ENCODE results near the gene ZMYND8.

The ZMYND8 gene

GRCh38 chr20:47328129-47328528 is 28.4 kb downstream of the ZMYND8 start:
- no peaks in the 10 kb centered on the region for H3F3A ChIP-seq (ENCODE audit: insufficient read depth, low read length)
- H4K20me1 ChIP-seq (ENCODE audit: insufficient read depth, low read length), result peaks cover 27% of the 10 kb centered on the region; the same call in 1 of the 2 replicates
- H2AFZ ChIP-seq (ENCODE audit: low read length), result no peak overlapping the region
- no peak overlapping the region for H3K9ac ChIP-seq (ENCODE audit: low read length)
- no peak overlapping the region for H3K4me3 ChIP-seq (ENCODE audit: low read length)
- DNase-seq, result no peak
- H3K27ac ChIP-seq (ENCODE audit: low read length), result no peak overlapping the region
- H3K36me3 ChIP-seq (replicated peaks; ENCODE audit: insufficient read depth, low read length), result peaks cover 8% of the 10 kb centered on the region; the same call in 1 of the 2 replicates
- TF ChIP-seq, protein P1, sequence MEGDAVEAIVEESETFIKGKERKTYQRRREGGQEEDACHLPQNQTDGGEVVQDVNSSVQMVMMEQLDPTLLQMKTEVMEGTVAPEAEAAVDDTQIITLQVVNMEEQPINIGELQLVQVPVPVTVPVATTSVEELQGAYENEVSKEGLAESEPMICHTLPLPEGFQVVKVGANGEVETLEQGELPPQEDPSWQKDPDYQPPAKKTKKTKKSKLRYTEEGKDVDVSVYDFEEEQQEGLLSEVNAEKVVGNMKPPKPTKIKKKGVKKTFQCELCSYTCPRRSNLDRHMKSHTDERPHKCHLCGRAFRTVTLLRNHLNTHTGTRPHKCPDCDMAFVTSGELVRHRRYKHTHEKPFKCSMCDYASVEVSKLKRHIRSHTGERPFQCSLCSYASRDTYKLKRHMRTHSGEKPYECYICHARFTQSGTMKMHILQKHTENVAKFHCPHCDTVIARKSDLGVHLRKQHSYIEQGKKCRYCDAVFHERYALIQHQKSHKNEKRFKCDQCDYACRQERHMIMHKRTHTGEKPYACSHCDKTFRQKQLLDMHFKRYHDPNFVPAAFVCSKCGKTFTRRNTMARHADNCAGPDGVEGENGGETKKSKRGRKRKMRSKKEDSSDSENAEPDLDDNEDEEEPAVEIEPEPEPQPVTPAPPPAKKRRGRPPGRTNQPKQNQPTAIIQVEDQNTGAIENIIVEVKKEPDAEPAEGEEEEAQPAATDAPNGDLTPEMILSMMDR (IDR thresholded peaks at IDR 0.05; ENCODE audit: low read length), result no peak
- TF ChIP-seq EZH2 (optimal IDR thresholded peaks at IDR 0.05; ENCODE audit: low read depth, low read length) (no peak), EZH2phosphoT487 (IDR thresholded peaks at IDR 0.05; ENCODE audit: low read length) (no peak)
- no peaks in the 10 kb centered on the region for H3K4me1 ChIP-seq (ENCODE audit: low read length)
- no peaks in the 10 kb centered on the region for H3K9me2 ChIP-seq (replicated peaks; ENCODE audit: insufficient read depth, low read length)
- no peak overlapping the region for H3K4me2 ChIP-seq (ENCODE audit: low read depth, low read length)
- no peaks in the 10 kb centered on the region for H3K27me3 ChIP-seq (replicated peaks; ENCODE audit: insufficient read depth, low read length)
- H3K9me3 ChIP-seq (replicated peaks; ENCODE audit: insufficient read depth, low read length), result no peaks in the 10 kb centered on the region
- peaks cover 100% of the 10 kb centered on the region for H3K79me2 ChIP-seq (ENCODE audit: low read length)

GRCh38 chr20:47327711-47328110 is 28.8 kb downstream of the ZMYND8 start:
- Histone ChIP-seq H3K4me3 (ENCODE audit: low read length) (no peak overlapping the region), H3F3A (ENCODE audit: insufficient read depth, low read length) (no peaks in the 10 kb centered on the region), H3K9me3 (replicated peaks; ENCODE audit: insufficient read depth, low read length) (no peaks in the 10 kb centered on the region), H3K9me2 (replicated peaks; ENCODE audit: insufficient read depth, low read length) (no peaks in the 10 kb centered on the region), H3K36me3 (replicated peaks; ENCODE audit: insufficient read depth, low read length) (peaks cover 5% of the 10 kb centered on the region; the same call in 1 of the 2 replicates), H2AFZ (ENCODE audit: low read length) (no peak overlapping the region), H4K20me1 (ENCODE audit: insufficient read depth, low read length) (peaks cover 27% of the 10 kb centered on the region), H3K9ac (ENCODE audit: low read length) (no peak overlapping the region), H3K79me2 (ENCODE audit: low read length) (peaks cover 100% of the 10 kb centered on the region), H3K4me2 (ENCODE audit: low read depth, low read length) (no peak overlapping the region), H3K27ac (ENCODE audit: low read length) (no peak overlapping the region), H3K27me3 (replicated peaks; ENCODE audit: insufficient read depth, low read length) (no peaks in the 10 kb centered on the region), H3K4me1 (ENCODE audit: low read length) (no peaks in the 10 kb centered on the region)
- TF ChIP-seq EZH2phosphoT487 (IDR thresholded peaks at IDR 0.05; ENCODE audit: low read length) (no peak), EZH2 (optimal IDR thresholded peaks at IDR 0.05; ENCODE audit: low read depth, low read length) (no peak)
- TF ChIP-seq, protein P1 (IDR thresholded peaks at IDR 0.05; ENCODE audit: low read length), result no peak
- no peak for DNase-seq

- H3K4me2 ChIP-seq (ENCODE audit: low read depth, low read length), result no peak overlapping the region
- H3K36me3 ChIP-seq (replicated peaks; ENCODE audit: insufficient read depth, low read length), result peaks cover 3% of the 10 kb centered on the region; the same call in 1 of the 2 replicates
- H3K9me3 ChIP-seq (replicated peaks; ENCODE audit: insufficient read depth, low read length), result no peaks in the 10 kb centered on the region
- DNase-seq, result no peak
- no peak overlapping the region for H3K27ac ChIP-seq (ENCODE audit: low read length)
- no peaks in the 10 kb centered on the region for H3K4me1 ChIP-seq (ENCODE audit: low read length)
- H2AFZ ChIP-seq (ENCODE audit: low read length), result no peak overlapping the region
- no peak overlapping the region for H3K9ac ChIP-seq (ENCODE audit: low read length)
- H3K27me3 ChIP-seq (replicated peaks; ENCODE audit: insufficient read depth, low read length), result no peaks in the 10 kb centered on the region
- no peaks in the 10 kb centered on the region for H3F3A ChIP-seq (ENCODE audit: insufficient read depth, low read length)
- H3K4me3 ChIP-seq (ENCODE audit: low read length), result no peak overlapping the region
- peaks cover 31% of the 10 kb centered on the region for H4K20me1 ChIP-seq (ENCODE audit: insufficient read depth, low read length)
- no peaks in the 10 kb centered on the region for H3K9me2 ChIP-seq (replicated peaks; ENCODE audit: insufficient read depth, low read length)
- TF ChIP-seq EZH2 (optimal IDR thresholded peaks at IDR 0.05; ENCODE audit: low read depth, low read length) (no peak), EZH2phosphoT487 (IDR thresholded peaks at IDR 0.05; ENCODE audit: low read length) (no peak)
- TF ChIP-seq, protein P1 (IDR thresholded peaks at IDR 0.05; ENCODE audit: low read length), result no peak
- H3K79me2 ChIP-seq (ENCODE audit: low read length), result peaks cover 100% of the 10 kb centered on the region
These were observed 29.7 kb downstream of the ZMYND8 start for GRCh38 chr20:47326658-47327268.
